ENCODE data around the gene ZNF331.

Gene ZNF331

DNA sequence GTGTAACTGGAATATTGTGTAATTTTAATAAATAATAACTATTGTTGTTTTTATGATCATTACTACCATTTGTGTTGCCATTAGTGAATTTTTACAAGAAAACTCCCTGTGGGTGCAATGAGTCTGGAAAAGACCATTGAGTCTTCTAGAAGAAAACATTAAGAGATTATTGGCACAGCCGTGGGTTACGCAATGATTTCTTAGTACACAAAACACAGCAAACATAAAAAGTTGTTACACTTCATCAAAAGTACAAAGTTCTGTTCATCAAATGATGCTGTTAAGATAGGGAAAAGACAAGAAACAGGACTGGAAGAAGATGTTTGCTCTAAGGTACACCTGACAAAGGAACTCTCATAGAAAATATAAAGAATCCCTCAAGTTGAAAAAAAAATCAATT is 41.6 kb downstream of the ZNF331 start:
- DNase-seq: no peak

DNA sequence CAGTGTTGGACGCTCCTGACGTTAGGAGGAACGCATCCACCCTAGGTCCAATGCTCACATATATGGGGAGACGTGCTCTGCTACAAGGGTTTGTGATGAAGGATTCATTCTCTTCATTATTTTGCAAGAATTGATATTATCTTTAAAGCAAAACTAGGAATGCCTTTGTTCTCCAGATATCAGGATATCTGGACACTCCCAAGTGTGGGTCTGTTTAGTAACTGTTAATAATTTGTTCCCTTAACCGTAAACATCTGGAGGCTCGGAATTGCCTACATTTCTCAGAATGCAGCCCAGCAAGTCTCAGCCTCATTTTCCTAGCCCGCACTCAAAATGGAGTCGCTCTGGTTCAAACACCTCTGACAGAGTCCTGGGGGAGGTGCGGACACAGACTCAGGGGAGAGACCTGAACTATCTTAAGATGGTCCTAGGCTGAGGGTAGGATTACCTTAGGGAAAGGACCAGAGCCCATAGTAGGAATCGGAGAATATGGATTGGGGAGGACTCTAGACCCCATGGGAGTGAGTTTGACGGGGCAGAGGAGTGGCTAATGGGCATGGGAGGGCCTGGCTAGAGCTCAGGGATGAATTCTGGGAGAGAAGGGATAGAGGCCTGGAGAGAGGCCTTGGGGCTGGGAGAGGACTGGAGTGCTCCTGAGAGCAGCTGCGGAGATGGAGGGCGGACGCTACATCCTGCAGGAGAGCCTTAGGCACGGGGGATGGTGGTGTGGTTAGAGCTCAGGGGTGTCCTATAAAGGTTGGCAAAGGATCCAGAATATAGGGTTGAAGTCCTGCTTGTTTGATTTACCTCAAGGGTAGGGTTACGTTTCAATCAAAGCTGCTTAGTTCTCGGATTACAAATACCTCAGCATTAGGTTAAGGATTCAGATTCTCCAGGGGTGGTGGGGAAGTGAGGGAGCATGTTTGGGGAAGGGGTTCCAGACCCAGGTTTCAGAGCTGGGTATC is 43.2 kb downstream of the ZNF331 start:
- DNase-seq: no peak

DNA sequence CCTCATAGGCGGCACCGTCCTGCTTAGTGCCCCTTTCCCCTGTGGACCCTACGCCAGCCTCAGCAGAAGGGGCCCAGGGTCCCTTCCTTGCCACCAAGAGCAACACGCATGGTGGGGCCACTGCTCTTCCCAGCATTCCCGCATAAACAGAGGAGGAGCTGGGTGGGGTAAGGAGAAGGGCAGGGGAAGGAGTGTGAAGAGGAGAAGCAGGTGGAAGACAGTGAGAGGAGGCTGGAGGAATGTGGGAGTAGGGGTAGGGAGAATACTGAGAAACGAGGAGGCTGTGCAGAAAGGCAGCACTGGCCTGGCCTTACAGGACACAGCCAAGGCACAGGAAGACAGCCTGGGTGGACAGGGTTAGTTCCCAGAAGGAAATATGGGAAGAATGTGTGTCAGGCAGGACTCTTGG is 43.9 kb downstream of the ZNF331 start:
- no peak for DNase-seq

DNA sequence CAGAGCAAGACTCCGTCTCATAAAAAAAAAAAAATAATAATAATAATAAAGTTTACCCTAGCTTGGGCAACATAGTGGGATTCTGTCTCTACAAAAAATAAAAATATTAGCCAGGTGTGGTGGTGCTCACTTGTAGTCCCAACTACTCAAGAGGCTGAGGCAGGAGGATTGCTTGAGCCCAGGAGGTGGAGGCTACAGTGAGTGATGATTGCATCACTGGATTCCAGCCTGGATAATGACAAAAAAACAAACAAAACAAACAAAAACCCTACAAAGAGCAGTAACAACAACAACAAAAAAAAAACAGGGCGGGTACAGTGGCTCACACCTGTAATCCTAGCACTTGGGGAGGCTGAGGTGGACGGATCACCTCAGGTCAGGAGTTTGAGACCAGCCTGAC is 45.2 kb downstream of the ZNF331 start:
- no peak for DNase-seq

DNA sequence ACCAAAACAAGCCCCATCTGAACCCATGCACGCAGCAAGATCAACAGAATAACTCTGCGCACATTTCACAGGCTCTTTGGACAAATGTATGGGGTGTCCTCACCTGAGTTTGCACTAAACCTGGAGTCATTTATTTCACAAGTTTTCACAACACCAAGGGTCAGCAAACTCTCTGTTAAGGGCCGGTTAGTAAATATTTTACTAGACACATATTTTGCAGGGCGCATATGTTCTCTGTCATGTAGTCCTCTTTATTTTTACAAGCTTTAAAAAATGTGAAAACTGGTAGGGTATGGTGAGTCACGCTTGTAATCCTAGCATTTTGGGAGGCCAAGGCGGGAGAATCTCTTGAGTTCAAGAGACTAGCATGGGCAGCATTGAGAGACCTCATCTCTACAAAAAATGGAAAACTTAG is 48.3 kb downstream of the ZNF331 start:
- DNase-seq: no peak

DNA sequence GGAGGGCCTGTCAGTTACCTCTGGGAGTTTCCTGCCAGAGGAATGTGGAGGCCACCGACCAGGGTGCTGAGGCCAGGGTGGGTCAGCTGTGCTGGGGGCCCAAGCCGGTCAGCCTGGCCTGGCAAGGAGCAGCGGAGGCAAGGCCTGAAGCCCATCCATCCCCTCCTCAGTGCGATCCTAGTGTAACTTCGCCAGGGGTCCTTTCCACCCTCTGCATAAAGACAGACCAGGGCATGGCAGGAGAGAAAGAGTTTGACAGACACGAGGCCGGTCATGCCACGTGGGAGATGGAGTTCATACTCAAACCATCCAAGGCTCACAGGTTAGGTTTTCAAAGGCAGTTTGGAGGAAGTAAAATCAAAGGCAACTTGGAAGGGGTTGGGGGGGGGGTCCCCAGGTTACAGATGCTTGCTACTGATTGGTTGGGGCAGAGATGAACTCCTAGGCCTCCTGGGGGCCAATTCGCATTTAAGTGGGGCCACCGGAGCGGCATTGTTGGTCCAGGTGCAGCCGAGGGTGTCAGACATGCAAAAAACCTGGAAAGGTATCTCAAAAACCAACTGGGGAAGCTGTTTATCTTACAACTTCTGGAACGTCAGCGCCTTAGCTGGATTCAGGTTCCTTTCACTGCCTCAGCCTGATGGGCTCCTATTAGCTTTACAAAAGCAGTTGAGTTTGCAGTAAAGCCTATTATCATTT is 57.0 kb downstream of the ZNF331 start:
- DNase-seq: no peak

DNA sequence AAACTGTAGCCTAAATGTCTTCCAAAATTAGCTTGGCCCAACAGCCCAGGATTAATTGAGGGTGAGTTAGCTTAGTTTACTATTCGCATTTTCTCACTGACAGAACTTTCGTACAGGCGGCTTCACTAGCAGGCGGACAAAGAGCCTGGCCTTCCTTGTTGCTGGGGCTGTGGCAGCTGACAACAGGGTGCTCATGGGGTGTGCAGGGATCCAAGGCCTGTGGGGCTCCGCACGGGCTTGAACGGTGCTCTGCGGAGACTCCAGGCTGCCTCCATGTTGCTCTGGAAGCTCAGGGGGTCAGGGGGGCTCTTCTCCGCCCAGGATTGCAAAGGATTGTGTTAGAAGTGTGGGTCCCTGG is 57.5 kb downstream of the ZNF331 start:
- DNase-seq: no peak

DNA sequence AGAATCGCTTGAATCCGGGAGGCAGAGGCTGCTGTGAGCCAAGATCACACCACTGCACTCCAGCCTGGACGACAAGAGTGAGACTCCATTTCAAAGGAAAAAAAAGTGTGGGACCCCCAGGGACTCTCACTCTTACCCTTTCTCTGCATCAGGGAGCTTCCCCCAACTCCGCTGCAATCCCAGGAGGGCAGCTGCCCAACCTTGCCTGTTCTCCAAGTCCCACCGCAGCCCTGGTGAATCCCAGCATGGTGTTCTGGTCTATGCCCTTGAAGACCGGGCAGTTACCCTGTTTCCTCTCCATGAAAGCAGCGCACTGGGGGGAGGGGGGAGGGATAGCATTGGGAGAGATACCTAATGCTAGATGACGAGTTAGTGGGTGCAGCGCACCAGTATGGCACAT is 58.1 kb downstream of the ZNF331 start:
- no peak for DNase-seq

DNA sequence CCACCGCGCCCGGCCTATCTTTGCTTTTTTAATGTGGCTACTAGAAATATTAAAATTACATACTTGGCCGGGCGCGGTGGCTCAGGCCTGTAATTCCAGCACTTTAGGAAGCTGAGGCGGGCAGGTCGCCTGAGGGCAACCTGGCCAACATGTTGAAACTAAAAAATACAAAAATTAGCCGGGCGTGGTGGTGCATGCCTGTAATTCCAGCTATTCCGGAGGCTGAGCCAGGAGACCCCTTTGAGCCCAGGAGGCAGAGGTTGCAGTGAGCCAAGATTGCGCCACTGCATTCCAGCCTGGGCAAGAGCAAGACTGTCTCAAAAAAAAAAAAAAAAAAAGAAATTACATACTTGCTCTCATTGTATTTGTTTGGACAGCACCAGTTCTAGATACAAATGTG is 59.1 kb downstream of the ZNF331 start:
- DNase-seq: no peak

DNA sequence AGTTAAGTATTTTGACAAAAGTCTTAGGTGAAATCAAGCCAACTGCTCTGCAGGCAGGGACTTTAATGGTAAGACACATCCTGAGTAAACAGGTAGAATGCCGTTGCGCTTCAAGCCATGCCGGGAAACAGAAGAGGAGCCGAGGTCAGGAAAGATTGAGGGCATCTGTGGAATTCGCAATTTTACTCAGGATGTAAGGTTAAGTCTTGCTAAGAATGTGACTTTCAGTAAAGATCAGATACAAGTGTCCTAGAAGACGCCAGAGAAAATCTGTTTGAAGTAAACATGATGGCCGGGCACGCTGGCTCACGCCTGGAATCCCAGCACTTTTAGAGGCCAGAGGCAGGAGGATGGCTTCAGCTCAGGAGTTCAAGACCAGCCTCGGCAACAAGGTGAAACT is 60.4 kb downstream of the ZNF331 start:
- no peak for DNase-seq

DNA sequence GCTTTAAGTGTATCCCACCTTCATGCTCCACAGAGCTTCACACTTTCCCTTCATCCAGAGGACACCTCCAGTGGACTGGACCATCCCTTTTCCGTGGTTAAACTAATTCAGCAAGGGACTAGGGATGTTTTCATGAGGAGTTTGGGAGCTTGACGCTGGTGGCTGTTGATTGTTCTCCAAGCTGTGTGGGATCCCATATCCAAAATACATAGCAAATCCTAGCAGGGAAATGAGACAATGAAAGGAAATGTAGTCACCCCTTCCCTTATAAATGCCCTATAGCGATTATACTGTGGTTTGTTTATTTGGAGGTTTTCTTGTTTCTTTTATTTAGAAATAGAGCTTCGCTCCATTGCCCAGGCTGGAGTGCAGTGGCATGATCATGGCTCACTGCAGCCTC is 62.3 kb downstream of the ZNF331 start:
- DNase-seq: no peak

DNA sequence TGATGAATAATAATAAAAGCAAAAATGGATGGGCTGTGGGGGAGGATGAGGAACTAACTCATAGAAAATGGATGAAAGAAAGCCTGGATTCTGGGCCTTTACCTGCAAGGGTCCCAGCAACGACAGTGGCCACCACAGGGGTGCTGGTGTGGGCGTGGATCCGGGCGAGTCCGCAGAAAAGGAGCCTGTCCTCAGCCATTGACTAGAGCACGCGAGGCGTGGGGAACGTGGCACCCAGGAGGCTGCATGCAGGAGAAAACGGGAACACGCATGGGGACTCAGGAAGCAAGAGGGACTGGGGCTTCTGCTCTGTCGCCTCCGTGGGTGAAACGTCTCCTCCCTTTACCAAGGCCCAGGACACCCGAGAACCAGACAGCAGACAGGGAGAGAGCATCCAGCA is 68.1 kb downstream of the ZNF331 start:
- DNase-seq: no peak

DNA sequence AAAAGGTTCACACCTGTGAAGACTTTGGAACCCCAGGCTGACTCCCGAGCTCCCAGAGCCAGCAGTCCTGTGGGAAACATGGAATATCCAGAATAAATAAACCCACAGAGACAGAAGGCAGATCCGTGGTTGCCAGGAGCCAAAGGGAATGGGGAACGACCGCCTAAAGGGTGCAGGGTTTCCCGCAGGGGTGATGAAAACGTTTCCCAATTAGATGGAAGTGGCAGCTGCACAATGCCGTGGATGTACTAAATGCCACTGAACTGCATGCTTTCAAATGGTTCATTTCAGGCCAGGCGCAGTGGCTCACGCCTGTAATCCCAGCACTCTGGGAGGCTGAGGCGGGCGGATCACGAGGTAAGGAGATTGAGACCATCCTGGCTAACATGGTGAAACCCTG is 70.4 kb downstream of the ZNF331 start:
- no peak for DNase-seq

DNA sequence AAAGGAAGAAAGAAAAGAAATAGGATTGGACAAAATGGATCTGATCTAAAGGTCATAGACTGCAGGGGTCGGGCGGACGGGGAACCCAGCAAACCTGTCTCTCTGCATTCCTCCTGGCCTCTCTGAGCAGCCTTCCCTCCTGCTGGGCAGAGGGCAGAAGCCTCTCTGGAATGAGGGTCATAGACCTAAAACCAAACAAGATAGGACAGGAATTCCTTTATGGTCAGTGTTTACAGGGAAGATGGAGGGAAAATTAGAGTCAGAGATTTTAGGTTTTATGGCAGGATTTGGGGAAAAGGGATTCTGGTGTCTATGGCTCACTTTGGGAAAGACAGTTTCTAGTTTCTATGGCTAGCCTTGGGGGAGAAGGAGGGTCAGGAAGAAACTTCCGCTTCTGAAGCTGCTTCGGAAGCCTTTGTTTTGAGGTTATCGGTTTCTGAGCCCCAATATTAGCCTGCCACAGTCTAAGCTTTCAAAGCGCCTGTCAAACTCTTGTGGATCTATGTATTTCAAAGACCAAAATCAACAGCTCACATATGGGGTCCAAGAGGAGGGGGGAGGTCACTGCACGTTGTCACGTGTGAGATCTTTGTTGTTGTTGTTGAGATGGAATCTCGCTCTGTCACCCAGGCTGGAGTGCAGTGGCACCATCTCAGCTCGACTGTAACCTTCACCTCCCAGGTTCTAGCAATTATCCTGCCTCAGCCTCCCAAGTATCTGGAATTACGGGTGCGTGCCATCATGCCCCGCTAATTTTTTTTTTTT is 75.0 kb downstream of the ZNF331 start:
- no peak for DNase-seq

DNA sequence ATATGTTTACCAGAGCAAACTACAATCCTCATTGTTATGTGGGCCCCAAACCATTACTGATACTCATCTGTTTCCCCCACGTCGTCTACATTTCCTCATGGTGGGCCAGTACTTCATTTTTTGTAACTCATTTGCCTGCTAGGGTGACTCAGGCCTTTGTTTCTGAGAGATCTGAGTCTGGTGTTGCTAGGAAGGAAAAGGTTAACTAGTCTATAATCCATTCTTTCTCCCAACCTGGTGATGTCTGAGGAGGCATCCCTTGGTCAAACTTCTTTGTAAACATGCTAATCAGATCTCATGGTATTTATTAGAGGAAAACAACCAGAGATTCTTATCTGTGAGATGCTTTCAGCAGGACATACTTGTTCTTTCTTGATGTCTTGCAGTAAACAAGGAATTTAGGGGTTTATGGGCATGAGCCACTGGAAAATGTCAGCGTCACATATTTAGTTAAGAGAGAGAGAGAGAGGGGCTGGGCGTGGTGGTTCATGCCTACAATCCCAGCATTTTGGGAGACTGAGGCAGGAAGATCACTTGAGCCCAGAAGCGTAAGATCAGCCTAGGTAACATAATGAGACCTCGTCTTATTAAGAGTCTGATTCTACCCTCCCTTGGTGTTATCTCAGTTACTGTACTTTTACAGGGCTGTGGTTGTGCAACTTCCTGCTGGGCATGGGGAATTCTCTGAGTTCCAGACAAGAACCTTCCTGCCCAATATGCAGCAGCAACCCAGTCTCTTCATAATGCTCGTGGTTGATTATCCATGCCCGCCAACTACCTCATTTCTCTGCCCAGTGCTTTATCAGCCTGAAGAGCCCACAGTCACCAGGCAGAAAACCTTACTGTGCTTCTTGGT is 84.2 kb downstream of the ZNF331 start:
- DNase-seq: no peak

DNA sequence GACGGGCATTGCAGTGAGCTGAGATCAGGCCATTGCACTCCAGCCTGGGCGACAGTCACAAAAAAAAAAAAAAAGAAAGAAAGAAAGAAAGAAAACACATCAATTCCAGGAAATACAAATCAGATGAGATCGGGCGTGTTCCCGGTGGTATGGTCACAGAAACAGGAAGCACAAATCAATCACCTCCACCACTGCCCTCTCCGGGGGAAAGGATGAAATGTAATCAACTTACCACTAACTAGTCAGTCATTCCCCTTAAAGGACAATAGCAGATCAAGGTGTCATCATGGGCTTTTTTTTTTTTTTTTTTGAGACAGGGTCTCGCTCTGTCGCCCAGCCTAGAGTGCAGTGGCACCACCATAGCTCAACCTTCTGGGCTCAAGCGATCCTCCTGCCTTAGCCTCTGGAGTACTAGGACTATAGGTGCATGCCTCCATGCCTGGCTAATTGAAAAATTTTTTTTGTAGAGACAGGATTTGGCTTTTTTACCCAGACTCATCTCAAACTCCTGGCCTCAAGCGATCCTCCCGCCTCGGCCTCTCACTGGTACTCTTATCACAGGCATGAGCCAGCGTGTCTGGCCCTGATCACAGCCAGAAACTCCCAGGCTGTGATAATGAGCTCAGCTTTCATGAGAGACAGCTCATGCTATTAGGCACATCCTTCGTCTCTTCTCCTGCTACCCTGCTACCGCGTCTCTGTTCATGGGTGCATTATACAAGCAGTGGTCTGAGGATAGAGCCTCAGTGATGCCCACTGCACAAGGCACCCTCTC is 87.0 kb downstream of the ZNF331 start:
- DNase-seq: no peak

DNA sequence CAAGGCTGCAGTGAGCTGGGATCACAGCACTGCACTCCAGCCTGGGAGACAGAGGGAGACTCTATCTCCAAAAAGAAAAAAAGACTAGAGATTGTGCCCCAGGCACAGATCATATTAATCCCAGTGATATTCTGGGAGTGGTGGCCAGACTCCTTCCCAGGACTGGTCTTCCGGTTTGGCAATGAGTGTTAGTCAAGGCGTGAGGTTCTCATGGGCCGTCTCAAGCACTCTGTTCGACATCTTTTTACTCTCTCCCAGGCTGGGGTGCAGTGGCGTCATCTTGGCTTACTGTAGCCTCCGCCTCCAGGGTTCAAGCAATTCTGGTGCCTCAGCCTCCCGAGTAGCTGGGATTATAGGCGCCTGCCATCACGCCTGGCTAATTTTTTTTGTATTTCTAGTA is 88.5 kb downstream of the ZNF331 start:
- DNase-seq: no peak

DNA sequence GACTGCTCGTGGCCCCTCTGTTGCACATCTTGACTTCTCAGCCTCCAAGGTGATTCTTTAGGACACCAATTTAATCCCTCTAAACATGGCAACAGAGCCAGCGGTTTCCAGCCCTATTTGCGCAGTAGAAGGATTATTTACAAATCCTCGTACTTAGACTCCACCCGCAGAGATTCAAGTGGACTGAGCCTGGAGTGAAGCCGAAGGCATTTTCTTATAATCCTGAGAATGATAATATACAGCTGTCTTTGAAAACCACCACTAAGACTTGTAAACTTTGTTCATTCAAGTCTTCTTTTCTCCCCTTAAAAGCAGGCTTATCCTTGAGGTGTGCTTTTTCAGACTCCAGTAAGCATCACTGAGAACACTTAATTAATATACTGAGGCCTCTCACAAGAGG is 89.0 kb downstream of the ZNF331 start:
- DNase-seq: no peak
